Subcutaneous abdominal adipose tissue (tissue), 5 donors: Measurements from ENCODE around the gene RIPPLY3.

Source experiments
- H3K27ac ChIP-seq: one replicate; pipeline ENCODE4 v1.7.0; 2013; ENCODE audit warnings: low read depth, mild to moderate bottlenecking, inconsistent platforms, low read length, moderate library complexity
- H3K27me3 ChIP-seq, 5 donors: one replicate each; pipeline ENCODE4 v1.7.0; 2013; ENCODE audit warnings: low read length in 5 of 5, inconsistent platforms in 1 of 5; ENCODE audit not compliant: control insufficient read depth in 5 of 5, insufficient read depth in 4 of 5
- H3K36me3 ChIP-seq, 5 donors: one replicate each; pipeline ENCODE4 v1.7.0; 2013; ENCODE audit warnings: low read length in 5 of 5; ENCODE audit not compliant: control insufficient read depth in 5 of 5, insufficient read depth in 5 of 5
- H3K4me1 ChIP-seq, 5 donors: one replicate each; pipeline ENCODE4 v1.7.0; 2013; ENCODE audit warnings: low read length in 5 of 5, mild to moderate bottlenecking in 3 of 5, moderate library complexity in 1 of 5; ENCODE audit not compliant: control insufficient read depth in 5 of 5, insufficient read depth in 5 of 5
- H3K4me3 ChIP-seq, 5 donors: one replicate each; pipeline ENCODE4 v1.7.0; 2013; ENCODE audit warnings: low read length in 5 of 5, low read depth in 1 of 5
- H3K9ac ChIP-seq, 5 donors: one replicate each; pipeline ENCODE4 v1.7.0; 2013; ENCODE audit warnings: low read length in 5 of 5, mild to moderate bottlenecking in 4 of 5, moderate library complexity in 3 of 5
- H3K9me3 ChIP-seq, 5 donors: one replicate each; pipeline ENCODE4 v1.7.0; 2013; ENCODE audit warnings: low read length in 5 of 5; ENCODE audit not compliant: control insufficient read depth in 5 of 5
- donor health status: healthy.
- donor health status: healthy.
- donor health status: healthy.
- donor health status: healthy.
- donor health status: healthy.

RIPPLY3 gene, protein sequence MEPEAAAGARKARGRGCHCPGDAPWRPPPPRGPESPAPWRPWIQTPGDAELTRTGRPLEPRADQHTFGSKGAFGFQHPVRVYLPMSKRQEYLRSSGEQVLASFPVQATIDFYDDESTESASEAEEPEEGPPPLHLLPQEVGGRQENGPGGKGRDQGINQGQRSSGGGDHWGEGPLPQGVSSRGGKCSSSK

GRCh38 chr21:37006486-37007291, at the start of gene RIPPLY3:
Gene RIPPLY3, plus strand, starts transcription at chr21:37006702. Its CDS starts 71 bp downstream, at chr21:37006773.
- no peak within 1 kb of the TSS for H3K9ac ChIP-seq

DNA sequence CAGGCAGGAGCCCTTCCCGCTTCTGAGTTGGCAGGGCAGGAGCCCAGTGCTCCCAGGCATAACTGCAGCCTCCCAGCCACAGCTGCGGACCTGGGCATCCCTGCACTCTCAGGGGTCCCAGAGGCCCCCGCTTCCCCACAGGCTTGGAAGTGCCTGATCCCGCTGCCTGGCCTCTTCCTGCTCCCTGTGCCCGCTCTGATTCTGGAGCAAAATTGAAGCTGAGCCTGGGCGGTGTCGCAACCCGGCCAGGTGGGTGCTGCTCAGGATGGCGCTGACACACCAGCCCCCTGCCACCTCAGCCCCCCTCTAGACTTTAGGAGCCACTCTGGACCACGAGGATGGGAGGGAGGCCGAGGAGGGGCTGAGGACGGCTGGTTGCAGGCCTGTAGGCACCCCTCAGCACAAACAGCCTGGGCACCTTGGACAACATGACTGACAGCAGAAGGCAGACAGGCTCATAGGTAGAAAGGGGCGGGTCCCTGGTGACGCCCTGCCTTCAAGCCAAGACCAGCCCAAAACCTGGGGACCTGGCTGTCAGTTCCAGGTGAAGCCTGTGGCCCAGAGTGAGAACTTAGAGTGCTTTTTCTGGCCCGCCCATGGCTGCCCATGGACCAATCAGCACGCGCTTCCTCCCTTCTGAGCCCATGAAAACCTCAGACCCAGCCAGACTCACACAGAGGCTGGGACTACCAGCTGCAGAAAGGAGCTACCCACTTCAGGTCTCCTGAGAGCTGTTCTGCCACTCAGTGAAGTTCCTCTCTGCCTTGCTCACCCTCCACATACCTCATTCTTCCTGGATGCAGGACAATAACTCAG, 47.3 kb upstream of the RIPPLY3 start:
- H3K4me3 ChIP-seq: no peak overlapping the region
- H3K27me3 ChIP-seq: no peaks in the 10 kb centered on the region
- no peaks in the 10 kb centered on the region for H3K9me3 ChIP-seq
- no peak overlapping the region for H3K9ac ChIP-seq
- H3K4me1 ChIP-seq: no peaks in the 10 kb centered on the region
- H3K27ac ChIP-seq: no peak overlapping the region
- peaks cover 6 to 30% (median 13%) of the 10 kb centered on the region in 5 donors for H3K36me3 ChIP-seq

More at GRCh38 chr21:37006486-37007291, at the start of gene RIPPLY3:
- peak within 1 kb of the TSS; percentile 47 to 68 (median 61) for H3K4me3 ChIP-seq
- H3K27me3 ChIP-seq: peaks cover 8 to 23% (median 19%) of the 10 kb centered on the region in 5 donors
- H3K4me1 ChIP-seq: peaks cover 2 to 23% (median 20%) of the 10 kb centered on the region in 5 donors
- no peaks in the 10 kb centered on the region for H3K9me3 ChIP-seq
- H3K27ac ChIP-seq: no peak within 1 kb of the TSS
- H3K36me3 ChIP-seq: no peaks in the 10 kb centered on the region

DNA sequence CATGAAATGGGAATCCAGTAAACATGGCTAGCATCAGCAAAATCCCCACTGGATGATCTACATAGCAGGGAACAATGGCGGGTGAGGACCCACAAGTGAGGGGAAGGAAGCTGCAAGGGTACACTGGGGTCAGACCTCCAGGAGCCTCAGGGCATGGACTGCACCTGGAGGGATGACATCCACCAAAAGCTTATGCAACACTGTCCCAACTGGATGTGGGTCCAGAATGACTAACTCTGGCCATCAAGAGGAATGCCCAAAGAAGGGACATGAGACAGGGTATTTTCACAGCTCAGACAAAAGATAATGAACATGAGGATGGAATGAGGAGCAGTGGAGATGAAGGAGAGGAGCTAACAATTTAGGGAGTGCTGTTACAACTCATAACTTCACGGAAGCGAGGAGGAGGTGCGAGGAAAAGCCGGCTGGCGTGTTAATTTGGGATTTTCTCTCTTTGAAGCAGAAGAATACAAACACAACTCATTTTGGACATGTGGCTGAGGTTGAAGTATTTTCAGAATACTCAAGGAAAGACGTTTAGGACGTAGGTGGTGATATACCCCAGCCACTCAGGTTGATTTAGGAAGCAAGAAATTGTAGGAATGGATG, 45.7 kb upstream of the RIPPLY3 start:
- Histone ChIP-seq H3K36me3 (peaks cover 5 to 28% (median 13%) of the 10 kb centered on the region in 5 donors), H3K27me3 (no peaks in the 10 kb centered on the region), H3K27ac (no peak overlapping the region), H3K9ac (no peak overlapping the region), H3K4me3 (no peak overlapping the region), H3K9me3 (no peaks in the 10 kb centered on the region), H3K4me1 (peaks cover 0 to 7% (median 3%) of the 10 kb centered on the region in 5 donors)

- H3K27ac ChIP-seq: no peak overlapping the region
- no peak overlapping the region for H3K4me3 ChIP-seq
- H3K9me3 ChIP-seq: no peaks in the 10 kb centered on the region
- H3K4me1 ChIP-seq: peaks cover 0 to 15% (median 9%) of the 10 kb centered on the region in 5 donors
- H3K27me3 ChIP-seq: no peaks in the 10 kb centered on the region
- H3K36me3 ChIP-seq: peaks cover 3 to 21% (median 10%) of the 10 kb centered on the region in 5 donors
- no peak overlapping the region for H3K9ac ChIP-seq
Observed at GRCh38 chr21:36962098-36962780, 44.3 kb upstream of the RIPPLY3 start.

GRCh38 chr21:36964398-36964797, 42.1 kb upstream of the RIPPLY3 start:
- peaks cover 3 to 14% (median 9%) of the 10 kb centered on the region in 5 donors for H3K36me3 ChIP-seq
- no peaks in the 10 kb centered on the region for H3K9me3 ChIP-seq
- peaks cover 0 to 16% (median 9%) of the 10 kb centered on the region in 5 donors for H3K4me1 ChIP-seq
- H3K27ac ChIP-seq: no peak overlapping the region
- no peak overlapping the region for H3K9ac ChIP-seq
- H3K4me3 ChIP-seq: no peak overlapping the region
- H3K27me3 ChIP-seq: no peaks in the 10 kb centered on the region

DNA sequence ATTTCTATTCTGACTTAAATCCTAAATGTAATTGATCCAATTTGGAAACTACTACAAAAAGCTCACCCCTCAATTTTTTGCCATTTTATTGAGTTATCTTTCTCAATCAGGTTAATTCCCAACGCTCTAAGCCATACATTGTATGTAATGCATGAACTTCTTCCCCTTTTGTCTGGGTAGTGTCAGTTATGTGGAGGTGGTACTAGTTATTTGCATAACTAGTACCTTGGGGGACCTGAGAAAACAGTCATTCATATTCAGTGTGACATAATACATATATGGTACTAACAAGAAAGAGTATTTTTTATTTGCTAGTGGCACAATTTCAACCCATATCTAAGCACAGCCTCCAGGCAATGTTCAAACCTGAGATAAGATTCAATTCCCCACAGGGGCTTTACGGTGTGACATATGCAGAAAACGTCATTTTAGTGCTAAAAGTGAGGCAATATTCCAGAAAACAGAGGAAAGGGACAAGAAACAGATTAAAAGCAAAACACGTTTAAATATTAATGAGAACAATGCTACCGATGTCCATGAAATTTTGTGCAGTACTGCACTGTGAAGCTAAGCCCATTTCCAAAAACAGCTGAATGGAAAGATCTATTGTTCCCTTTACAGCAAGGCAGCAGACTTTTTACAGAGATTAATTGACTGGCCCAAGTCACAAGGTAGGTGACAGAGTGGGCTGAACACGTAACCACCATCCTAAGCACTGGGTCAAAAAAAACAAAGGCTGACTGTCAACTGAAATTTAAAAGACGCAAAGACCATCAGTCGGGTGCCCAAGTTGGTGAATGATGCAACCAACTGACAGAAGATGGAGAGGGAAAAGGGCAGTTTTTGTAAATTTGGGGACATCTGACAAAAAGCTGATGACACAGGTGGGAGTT, 41.4 kb upstream of the RIPPLY3 start:
- Histone ChIP-seq H3K9ac (no peak overlapping the region), H3K4me1 (peaks cover 0 to 16% (median 9%) of the 10 kb centered on the region in 5 donors), H3K27me3 (no peaks in the 10 kb centered on the region), H3K36me3 (peaks cover 3 to 13% (median 8%) of the 10 kb centered on the region in 5 donors), H3K9me3 (no peaks in the 10 kb centered on the region), H3K4me3 (no peak overlapping the region), H3K27ac (no peak overlapping the region)

GRCh38 chr21:36965720-36966065, 40.8 kb upstream of the RIPPLY3 start:
- Histone ChIP-seq H3K36me3 (peaks cover 3 to 7% (median 4%) of the 10 kb centered on the region in 5 donors), H3K9me3 (no peaks in the 10 kb centered on the region), H3K4me1 (peaks cover 0 to 16% (median 9%) of the 10 kb centered on the region in 5 donors), H3K9ac (peak overlapping the region in 4 of 5 donors; percentile 57 to 78 (median 68)), H3K27ac (no peak overlapping the region), H3K4me3 (peak overlapping the region in 4 of 5 donors; percentile 64 to 81 (median 66)), H3K27me3 (no peaks in the 10 kb centered on the region)

- no peaks in the 10 kb centered on the region for H3K9me3 ChIP-seq
- H3K9ac ChIP-seq: peak within 1 kb of the TSS in 4 of 5 donors; percentile 57 to 78 (median 68)
- H3K27me3 ChIP-seq: no peaks in the 10 kb centered on the region
- no peak within 1 kb of the TSS for H3K27ac ChIP-seq
- H3K4me1 ChIP-seq: peaks cover 0 to 16% (median 9%) of the 10 kb centered on the region in 5 donors
- peaks cover 0 to 2% (median 0%) of the 10 kb centered on the region in 5 donors for H3K36me3 ChIP-seq
- H3K4me3 ChIP-seq: peak within 1 kb of the TSS in 4 of 5 donors; percentile 64 to 81 (median 68)
Observed at GRCh38 chr21:36966066-36966820, 40.3 kb upstream of the RIPPLY3 start, which contains the start of gene HLCS. Gene HLCS, minus strand, starts transcription at chr21:36966669. Its CDS starts 31 bp downstream, at chr21:36966638.
